Left renal cortex interstitium (tissue), 4 donors: Measurements from ENCODE around the gene CD180. TPM values are rescaled to one million over a fixed set of nuclear protein-coding genes. Genes with fewer than 3 reads are reported as not detected.

Source experiments
- DNase-seq, 4 donors: peaks; one replicate each; pipeline ENCODE4 v3.0.0-alpha.2; 2013; ENCODE audit warnings: low read depth in 4 of 4, low spot score in 2 of 4, missing footprints in 1 of 4
- polyA plus RNA-seq, 4 donors: library from polyadenylated mRNA; unstranded; fragments of 120-200 nt; gene quantifications; one replicate each; pipeline ENCODE4 v1.2.1, GENCODE V29; 2013; ENCODE audit not compliant: insufficient read length in 4 of 4

CD180 gene
- polyA plus RNA-seq, 4 donors = 0.21 to 0.87 (median 0.77) TPM

DNA sequence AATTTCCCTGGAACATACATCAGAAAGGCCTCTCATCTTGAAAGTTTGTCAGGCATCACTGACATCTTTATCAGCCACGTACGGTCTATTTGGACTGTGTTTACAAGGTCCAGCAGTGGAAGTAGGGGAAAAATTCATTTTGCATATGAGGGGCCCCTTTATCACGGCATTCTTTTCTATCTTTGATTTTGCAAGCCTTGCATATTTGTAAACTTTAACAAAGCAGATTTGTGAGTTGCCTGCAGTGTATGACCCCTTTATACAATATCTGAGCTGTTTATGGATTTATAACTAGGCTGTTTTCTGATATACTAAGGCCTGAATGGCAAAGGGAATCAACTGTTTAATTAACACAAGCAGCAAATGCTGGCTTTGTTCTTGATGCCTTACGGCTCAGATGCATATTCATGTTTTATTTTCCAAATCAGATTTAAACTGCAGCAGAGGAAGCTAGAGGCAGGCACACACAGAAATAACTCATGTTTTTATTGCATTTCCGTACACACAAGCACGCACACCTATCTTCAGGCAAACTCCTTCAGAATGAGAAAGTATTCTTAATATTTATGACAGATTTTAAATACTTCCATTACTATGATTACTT lies 61.1 kb downstream of the CD180 start:
- DNase-seq = no peak

DNA sequence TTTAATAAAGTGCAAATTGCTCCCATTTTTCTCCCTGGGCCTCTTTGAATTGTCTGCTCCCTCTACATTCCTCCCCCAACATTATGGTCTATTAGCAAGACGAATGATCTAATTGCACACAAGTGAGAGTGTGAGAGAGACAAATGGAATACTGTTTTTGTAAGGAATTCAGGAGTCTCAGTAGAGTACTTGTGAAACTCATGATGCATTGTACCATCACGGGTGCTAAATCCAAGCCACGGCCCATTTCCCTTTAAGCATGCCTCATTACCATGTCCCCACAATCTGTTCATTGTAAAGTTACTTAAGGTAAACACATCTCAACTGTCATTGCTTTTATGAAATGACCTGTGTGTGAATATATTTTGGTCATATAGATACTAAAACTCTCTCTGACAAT lies 62.8 kb downstream of the CD180 start:
- DNase-seq = no peak

DNA sequence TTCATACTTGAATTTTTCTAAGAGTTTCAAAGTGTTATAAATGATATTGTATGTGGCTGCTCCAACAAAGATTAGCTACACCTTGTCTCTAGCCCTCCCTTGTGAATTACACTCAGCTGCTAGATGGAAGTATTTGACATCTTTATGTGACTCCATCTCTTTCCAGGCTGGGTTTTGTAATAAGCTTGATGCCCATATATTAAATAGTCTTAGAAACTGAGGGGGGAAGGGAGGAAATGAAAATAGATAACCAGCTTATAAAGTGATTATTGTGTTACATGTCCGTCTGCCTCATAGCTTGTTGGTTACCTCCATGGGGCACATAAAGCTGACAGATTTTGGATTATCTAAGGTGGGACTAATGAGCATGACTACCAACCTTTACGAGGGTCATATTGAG lies 63.4 kb downstream of the CD180 start:
- no peak for DNase-seq

DNA sequence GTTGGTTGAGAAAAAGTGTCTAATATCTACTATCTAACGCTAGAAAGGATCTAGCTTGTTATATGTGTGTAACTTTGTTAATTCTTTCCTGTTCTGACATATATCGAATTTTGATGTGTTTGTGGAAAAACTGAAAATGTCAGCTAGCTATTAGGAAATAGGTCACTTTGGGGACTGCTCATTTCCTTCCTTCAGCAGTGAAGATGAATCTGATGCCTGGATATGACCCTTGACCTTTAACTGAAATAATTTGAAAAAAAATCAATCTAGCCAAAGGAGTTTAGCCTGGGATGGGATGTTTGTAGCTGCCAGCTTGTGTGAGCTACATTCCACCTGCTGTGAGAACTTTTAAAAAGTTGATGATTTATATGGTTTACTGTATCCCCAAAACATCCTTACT lies 66.8 kb downstream of the CD180 start:
- no peak for DNase-seq
